ENCODE data around the gene COL17A1. TPM values are rescaled to one million over a fixed set of nuclear protein-coding genes. Genes with fewer than 3 reads are reported as not detected.

Gene COL17A1
- 1 to 10 TPM in 1 of 2 donors, not detected in 1; 3.6 TPM for total RNA-seq

DNA sequence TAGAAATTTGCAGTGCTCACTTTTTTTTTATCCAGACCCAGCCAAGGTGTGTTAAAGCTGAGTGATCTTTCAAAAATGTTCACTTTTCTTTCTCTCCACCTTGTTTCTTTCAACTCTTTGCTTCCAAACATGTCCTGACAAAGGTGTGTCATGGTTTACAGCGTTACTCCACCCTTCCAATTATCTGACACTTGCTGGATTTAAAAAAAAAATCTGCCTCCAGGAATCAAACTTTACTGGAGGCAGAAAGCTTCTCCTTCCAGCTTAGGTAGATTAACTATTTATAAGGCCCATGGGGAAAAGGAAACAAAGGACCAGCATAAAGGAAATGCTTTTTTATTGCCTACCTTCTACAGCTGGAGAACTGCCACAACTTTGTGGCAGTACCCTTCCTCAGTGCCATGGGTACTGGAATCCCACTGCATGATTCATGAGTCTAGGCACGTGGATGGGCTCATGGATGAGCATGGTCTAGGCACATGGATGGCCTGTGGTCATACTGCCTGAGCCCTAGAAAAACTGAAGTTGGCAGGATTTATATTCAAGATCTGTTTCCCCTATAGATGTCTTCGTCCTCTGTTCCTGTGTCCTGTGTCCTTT is at the start of gene COL17A1:
Gene COL17A1, minus strand, starts transcription at position 80 of the 600 bp plus-strand sequence. CDS start 5,207 bp downstream, outside the sequence.
- Histone ChIP-seq H3K4me1 (peaks cover 8% of the 10 kb centered on the region), H3K9me3 (no peaks in the 10 kb centered on the region), H3K27ac (no peak within 1 kb of the TSS), H3K4me3 (no peak within 1 kb of the TSS), H3K27me3 (no peaks in the 10 kb centered on the region), H3K36me3 (replicated peaks in 1 of 2; ENCODE audit: insufficient read depth in 1 of 2, low read depth in 2 of 2) (no peaks in the 10 kb centered on the region)
- intact Hi-C loops (cut with DNase I): no loop called here
- 70 to 72% methylated on average over 3 of the region's 3 CpGs for WGBS, 2 donors
- no peak for TF ChIP-seq POLR2A (IDR thresholded peaks at IDR 0.05)
- TF ChIP-seq, protein P1, sequence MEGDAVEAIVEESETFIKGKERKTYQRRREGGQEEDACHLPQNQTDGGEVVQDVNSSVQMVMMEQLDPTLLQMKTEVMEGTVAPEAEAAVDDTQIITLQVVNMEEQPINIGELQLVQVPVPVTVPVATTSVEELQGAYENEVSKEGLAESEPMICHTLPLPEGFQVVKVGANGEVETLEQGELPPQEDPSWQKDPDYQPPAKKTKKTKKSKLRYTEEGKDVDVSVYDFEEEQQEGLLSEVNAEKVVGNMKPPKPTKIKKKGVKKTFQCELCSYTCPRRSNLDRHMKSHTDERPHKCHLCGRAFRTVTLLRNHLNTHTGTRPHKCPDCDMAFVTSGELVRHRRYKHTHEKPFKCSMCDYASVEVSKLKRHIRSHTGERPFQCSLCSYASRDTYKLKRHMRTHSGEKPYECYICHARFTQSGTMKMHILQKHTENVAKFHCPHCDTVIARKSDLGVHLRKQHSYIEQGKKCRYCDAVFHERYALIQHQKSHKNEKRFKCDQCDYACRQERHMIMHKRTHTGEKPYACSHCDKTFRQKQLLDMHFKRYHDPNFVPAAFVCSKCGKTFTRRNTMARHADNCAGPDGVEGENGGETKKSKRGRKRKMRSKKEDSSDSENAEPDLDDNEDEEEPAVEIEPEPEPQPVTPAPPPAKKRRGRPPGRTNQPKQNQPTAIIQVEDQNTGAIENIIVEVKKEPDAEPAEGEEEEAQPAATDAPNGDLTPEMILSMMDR (IDR thresholded peaks at IDR 0.05): no peak
- ATAC-seq (no peak), DNase-seq (no peak)

DNA sequence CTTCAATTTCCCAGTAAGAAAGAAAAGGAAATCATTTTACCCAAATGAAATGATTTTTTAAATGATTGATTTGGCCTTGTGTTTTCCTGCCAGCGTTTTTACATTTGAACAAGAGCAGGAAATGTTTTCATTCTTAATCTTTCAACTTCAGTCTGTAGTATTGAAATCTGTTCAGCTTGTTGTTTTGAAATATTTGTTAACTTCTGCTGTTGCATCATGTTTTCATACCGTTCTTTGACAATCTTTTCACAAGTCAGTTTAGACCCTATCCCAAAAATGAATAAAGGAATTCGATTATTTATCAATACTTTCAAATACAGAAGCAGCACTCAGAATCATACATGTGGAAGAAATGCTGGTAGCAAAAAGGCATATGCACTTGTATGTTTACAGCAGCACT is 44.4 kb upstream of the COL17A1 start:
- no peaks in the 10 kb centered on the region for H3K9me3 ChIP-seq
- TF ChIP-seq POLR2A (IDR thresholded peaks at IDR 0.05): no peak
- TF ChIP-seq, protein P1 (IDR thresholded peaks at IDR 0.05): no peak
- WGBS, 2 donors: 27% methylated on average over 3 of the region's 3 CpGs
- no peaks in the 10 kb centered on the region for H3K27me3 ChIP-seq
- intact Hi-C loops (cut with DNase I): no loop called here
- DNase-seq: no peak
- no peaks in the 10 kb centered on the region for H3K4me1 ChIP-seq
- no peaks in the 10 kb centered on the region for H3K36me3 ChIP-seq (replicated peaks in 1 of 2; ENCODE audit: insufficient read depth in 1 of 2, low read depth in 2 of 2)
- ATAC-seq: no peak
- no peak overlapping the region for H3K4me3 ChIP-seq
- H3K27ac ChIP-seq: no peak overlapping the region

DNA sequence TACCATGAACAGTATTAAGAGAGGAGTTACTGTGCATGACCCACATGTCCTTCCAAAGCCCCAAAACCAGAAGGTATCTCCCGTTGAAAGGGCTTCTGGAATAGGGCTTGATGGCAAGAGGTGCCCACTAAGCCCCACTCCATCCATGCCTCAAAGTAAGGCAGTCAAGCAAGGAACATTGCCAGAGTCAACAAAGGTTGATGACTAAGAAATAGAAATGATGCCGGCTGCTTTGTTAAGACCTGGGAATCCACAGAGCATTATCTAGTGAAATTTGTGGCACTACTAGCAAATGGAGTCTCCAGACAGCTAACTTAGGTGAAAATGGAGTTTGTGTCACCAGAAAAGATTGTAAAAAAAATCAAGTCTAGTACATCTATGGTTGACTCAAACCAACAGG is 42.5 kb upstream of the COL17A1 start:
- no peaks in the 10 kb centered on the region for H3K4me1 ChIP-seq
- H3K27me3 ChIP-seq: no peaks in the 10 kb centered on the region
- DNase-seq: no peak
- no peaks in the 10 kb centered on the region for H3K9me3 ChIP-seq
- TF ChIP-seq POLR2A (IDR thresholded peaks at IDR 0.05): no peak
- TF ChIP-seq, protein P1 (IDR thresholded peaks at IDR 0.05): no peak
- intact Hi-C loops (cut with DNase I): no loop called here
- H3K27ac ChIP-seq: no peak overlapping the region
- WGBS, 2 donors: 64% methylated on average over 2 of the region's 2 CpGs
- H3K4me3 ChIP-seq: no peak overlapping the region
- H3K36me3 ChIP-seq (replicated peaks in 1 of 2; ENCODE audit: insufficient read depth in 1 of 2, low read depth in 2 of 2): no peaks in the 10 kb centered on the region
- ATAC-seq: no peak

DNA sequence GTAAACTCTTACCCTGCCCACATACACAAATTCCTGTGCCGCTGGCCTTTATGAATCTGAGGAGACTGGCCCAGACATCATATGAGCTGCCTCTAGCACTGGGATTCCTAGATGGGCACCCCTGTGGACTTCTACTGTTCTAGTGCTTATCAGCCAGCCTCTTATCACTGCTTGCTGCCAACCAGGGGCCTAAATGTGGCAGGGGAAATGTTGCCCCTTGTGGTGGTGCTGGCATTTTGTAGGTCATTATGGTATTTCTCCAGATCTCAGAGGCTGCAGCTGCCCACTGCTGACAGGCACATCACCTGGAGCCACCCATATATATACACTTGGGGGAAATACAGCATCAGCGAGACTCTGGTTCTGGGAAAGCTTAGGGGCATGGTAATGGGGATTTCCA is 41.7 kb upstream of the COL17A1 start:
- H3K27ac ChIP-seq: no peak overlapping the region
- H3K9me3 ChIP-seq: no peaks in the 10 kb centered on the region
- peak in 2 of 4 donors; percentile 7 to 12 for DNase-seq
- H3K4me3 ChIP-seq: no peak overlapping the region
- H3K4me1 ChIP-seq: no peaks in the 10 kb centered on the region
- ATAC-seq: peak; percentile 9
- TF ChIP-seq, protein P1 (IDR thresholded peaks at IDR 0.05): peak in 1 of 7 experiments; percentile 13
- TF ChIP-seq POLR2A (IDR thresholded peaks at IDR 0.05): no peak
- intact Hi-C loops (cut with DNase I): no loop called here
- H3K36me3 ChIP-seq (replicated peaks in 1 of 2; ENCODE audit: insufficient read depth in 1 of 2, low read depth in 2 of 2): no peaks in the 10 kb centered on the region
- 71 to 88% methylated on average over 2 of the region's 2 CpGs for WGBS, 2 donors
- no peaks in the 10 kb centered on the region for H3K27me3 ChIP-seq

DNA sequence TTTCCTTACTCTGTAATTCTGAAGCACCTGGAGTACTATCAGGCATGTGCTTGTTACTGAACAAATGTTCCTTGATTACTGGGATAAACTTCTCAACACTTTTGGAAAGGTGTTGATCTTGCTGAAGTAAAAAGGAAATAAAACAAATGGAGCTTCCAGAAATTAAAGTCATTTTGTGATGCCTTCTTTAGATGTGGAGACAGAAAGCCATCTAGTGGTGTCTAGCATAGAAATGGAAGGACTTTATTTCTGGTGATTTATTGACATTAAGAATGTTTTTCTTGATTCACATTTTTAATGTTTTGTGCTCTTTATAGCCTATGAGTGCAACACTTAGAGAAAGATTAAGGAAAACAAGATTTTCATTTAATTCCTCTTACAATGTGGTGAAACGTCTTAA is 37.7 kb upstream of the COL17A1 start:
- DNase-seq: no peak
- no peaks in the 10 kb centered on the region for H3K9me3 ChIP-seq
- no peak overlapping the region for H3K4me3 ChIP-seq
- no peak for TF ChIP-seq POLR2A (IDR thresholded peaks at IDR 0.05)
- TF ChIP-seq, protein P1 (IDR thresholded peaks at IDR 0.05): no peak
- no peak overlapping the region for H3K27ac ChIP-seq
- no peaks in the 10 kb centered on the region for H3K36me3 ChIP-seq (replicated peaks in 1 of 2; ENCODE audit: insufficient read depth in 1 of 2, low read depth in 2 of 2)
- ATAC-seq: no peak
- H3K4me1 ChIP-seq: peaks cover 8% of the 10 kb centered on the region
- no peaks in the 10 kb centered on the region for H3K27me3 ChIP-seq
- intact Hi-C loops (cut with DNase I): no loop called here
- 71 to 82% methylated on average over 1 of the region's 1 CpG for WGBS, 2 donors
